GM11168 (cell line): ENCODE measurements around the gene PHLDB1.
"Not testable (repeated sequence)": the region's sequence is repeated elsewhere in the genome, so short reads cannot be mapped to it uniquely, and the experiment has no call there.

ENCODE experiments used
- in situ Hi-C: fragments of 300-500 bp; cut with MboI; formaldehyde crosslinking; loops from one replicate; pipeline ENCODE4 v1.12.0; 2022; ENCODE audit warnings: low sequenced_read_pairs; ENCODE audit not compliant: unreplicated experiment

Gene PHLDB1

GRCh38 chr11:118605116-118605867 lies 2.1 kb upstream of the PHLDB1 start:
- in situ Hi-C loops = no loop called here

- in situ Hi-C loops = no loop called here
Observed at GRCh38 chr11:118606157-118606843, 1.1 kb upstream of the PHLDB1 start.

GRCh38 chr11:118606844-118607228 lies 579 bp upstream of the PHLDB1 start:
- in situ Hi-C loops = no loop called here

GRCh38 chr11:118608360-118609227 lies 1.2 kb downstream of the PHLDB1 start:
- in situ Hi-C loops = no loop called here

- in situ Hi-C loops = no loop called here
Observed at GRCh38 chr11:118609380-118610224, 2.2 kb downstream of the PHLDB1 start.

GRCh38 chr11:118610225-118610772 lies 2.9 kb downstream of the PHLDB1 start:
- in situ Hi-C loops = no loop called here

- in situ Hi-C loops = no loop called here
Observed at GRCh38 chr11:118610773-118611432, 3.5 kb downstream of the PHLDB1 start.

GRCh38 chr11:118611433-118611795 lies 4.0 kb downstream of the PHLDB1 start:
- in situ Hi-C loops = not testable (repeated sequence)

- in situ Hi-C loops = no loop called here
Observed at GRCh38 chr11:118612378-118612777, 5.0 kb downstream of the PHLDB1 start.

GRCh38 chr11:118614511-118614910 lies 7.1 kb downstream of the PHLDB1 start:
- in situ Hi-C loops = no loop called here

- in situ Hi-C loops = no loop called here
Observed at GRCh38 chr11:118615282-118615975, 8.0 kb downstream of the PHLDB1 start.

- in situ Hi-C loops = no loop called here
Observed at GRCh38 chr11:118615976-118616371, 8.6 kb downstream of the PHLDB1 start.

GRCh38 chr11:118618115-118618990 lies 10.9 kb downstream of the PHLDB1 start:
- in situ Hi-C loops = no loop called here

GRCh38 chr11:118618991-118619375 lies 11.6 kb downstream of the PHLDB1 start:
- in situ Hi-C loops = no loop called here

GRCh38 chr11:118619444-118620197 lies 12.2 kb downstream of the PHLDB1 start:
- in situ Hi-C loops = no loop called here

GRCh38 chr11:118620529-118621070 lies 13.2 kb downstream of the PHLDB1 start:
- in situ Hi-C loops = no loop called here
